Type B pancreatic cell (in vitro differentiated cells): Measurements from ENCODE around the gene FBXO31. TPM values are rescaled to one million over a fixed set of nuclear protein-coding genes. Genes with fewer than 3 reads are reported as not detected.

Experiments
- DNase-seq: peaks from one replicate; pipeline ENCODE4 v3.0.0; 2021; ENCODE audit warnings: mixed read lengths; ENCODE audit not compliant: unreplicated experiment; ENCODE audit errors: extremely low spot score
- H3K27ac Mint-ChIP-seq: 2 replicates; pipeline ENCODE4 v1.8.0; 2021; ENCODE audit warnings: mild to moderate bottlenecking, mixed read lengths
- H3K27me3 Mint-ChIP-seq: 2 replicates; pipeline ENCODE4 v1.8.0; 2021; ENCODE audit warnings: mixed read lengths
- H3K36me3 Mint-ChIP-seq: 2 replicates; pipeline ENCODE4 v1.8.0; 2021; ENCODE audit warnings: mixed read lengths
- H3K4me1 Mint-ChIP-seq: one replicate; pipeline ENCODE4 v1.8.0; 2021; ENCODE audit warnings: mixed read lengths; ENCODE audit not compliant: unreplicated experiment
- H3K4me3 Mint-ChIP-seq: 2 replicates; pipeline ENCODE4 v1.8.0; 2021; ENCODE audit warnings: mild to moderate bottlenecking, mixed read lengths
- H3K9me3 Mint-ChIP-seq: 2 replicates; pipeline ENCODE4 v1.8.0; 2021; ENCODE audit warnings: mixed read lengths
- total RNA-seq: library from RNA; stranded (reverse); gene quantifications from 2 replicates; pipeline ENCODE4 v1.2.1, GENCODE V29; 2021; ENCODE audit warnings: low replicate concordance
- TF ChIP-seq, protein P1 (sequence below): fragments of 200-600 bp; sonication (generic); conservative IDR thresholded peaks from 2 replicates; pipeline ENCODE4 v1.5.0; 2021; ENCODE audit warnings: antibody characterized with exemption, mild to moderate bottlenecking

Gene FBXO31
- total RNA-seq, 1 donor from 2014 or later = 35.1 TPM

DNA sequence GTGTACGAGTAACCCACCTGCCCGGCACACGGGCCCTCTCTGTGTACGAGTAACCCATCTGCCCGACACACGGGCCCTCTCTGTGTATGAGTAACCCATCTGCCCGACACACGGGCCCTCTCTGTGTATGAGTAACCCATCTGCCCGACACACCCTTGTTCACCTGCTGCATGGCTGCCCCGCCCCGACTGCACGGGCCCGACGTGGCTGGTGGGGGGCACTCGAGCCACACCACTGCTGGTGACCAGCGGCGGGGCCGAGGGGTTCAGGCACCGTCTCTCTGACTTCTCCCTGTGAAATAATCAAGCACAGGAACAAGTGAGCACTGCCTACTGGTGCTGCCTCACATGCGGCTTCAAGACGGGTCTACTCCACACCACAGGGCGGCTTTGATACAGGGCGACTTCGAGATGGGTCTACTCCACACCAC, 30.7 kb upstream of the FBXO31 start:
- TF ChIP-seq, protein P1, sequence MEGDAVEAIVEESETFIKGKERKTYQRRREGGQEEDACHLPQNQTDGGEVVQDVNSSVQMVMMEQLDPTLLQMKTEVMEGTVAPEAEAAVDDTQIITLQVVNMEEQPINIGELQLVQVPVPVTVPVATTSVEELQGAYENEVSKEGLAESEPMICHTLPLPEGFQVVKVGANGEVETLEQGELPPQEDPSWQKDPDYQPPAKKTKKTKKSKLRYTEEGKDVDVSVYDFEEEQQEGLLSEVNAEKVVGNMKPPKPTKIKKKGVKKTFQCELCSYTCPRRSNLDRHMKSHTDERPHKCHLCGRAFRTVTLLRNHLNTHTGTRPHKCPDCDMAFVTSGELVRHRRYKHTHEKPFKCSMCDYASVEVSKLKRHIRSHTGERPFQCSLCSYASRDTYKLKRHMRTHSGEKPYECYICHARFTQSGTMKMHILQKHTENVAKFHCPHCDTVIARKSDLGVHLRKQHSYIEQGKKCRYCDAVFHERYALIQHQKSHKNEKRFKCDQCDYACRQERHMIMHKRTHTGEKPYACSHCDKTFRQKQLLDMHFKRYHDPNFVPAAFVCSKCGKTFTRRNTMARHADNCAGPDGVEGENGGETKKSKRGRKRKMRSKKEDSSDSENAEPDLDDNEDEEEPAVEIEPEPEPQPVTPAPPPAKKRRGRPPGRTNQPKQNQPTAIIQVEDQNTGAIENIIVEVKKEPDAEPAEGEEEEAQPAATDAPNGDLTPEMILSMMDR = no peak
- Mint-ChIP-seq H3K4me1 (no peaks in the 10 kb centered on the region), H3K36me3 (peaks cover 8% of the 10 kb centered on the region), H3K27ac (no peak overlapping the region), H3K4me3 (no peak overlapping the region), H3K27me3 (no peaks in the 10 kb centered on the region), H3K9me3 (no peaks in the 10 kb centered on the region)
- DNase-seq = no peak

DNA sequence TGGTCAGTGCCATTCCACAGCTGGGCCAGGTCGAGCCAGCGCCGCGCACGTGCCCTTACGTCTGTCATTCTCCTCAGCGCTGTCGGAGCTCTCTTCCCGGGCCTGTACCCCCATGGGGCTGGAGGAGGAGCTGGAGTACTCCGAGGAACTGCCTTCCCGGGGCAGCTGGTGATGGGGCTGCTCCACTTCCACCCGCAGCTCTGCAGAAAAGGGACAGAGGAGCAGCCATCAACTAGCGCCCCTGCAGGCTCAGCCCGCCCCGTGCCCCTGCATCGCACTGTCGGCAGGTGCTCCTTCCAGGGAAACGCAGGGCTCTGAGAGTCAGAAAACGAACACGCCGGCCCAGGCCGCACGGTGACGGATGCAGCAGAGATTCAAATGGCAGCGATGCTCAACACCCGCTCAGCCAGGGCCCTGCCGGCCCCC, 29.4 kb upstream of the FBXO31 start:
- Mint-ChIP-seq H3K36me3 (peaks cover 8% of the 10 kb centered on the region), H3K4me3 (no peak overlapping the region), H3K9me3 (no peaks in the 10 kb centered on the region), H3K27ac (no peak overlapping the region), H3K4me1 (no peaks in the 10 kb centered on the region), H3K27me3 (no peaks in the 10 kb centered on the region)
- TF ChIP-seq, protein P1 = no peak
- DNase-seq = no peak

DNA sequence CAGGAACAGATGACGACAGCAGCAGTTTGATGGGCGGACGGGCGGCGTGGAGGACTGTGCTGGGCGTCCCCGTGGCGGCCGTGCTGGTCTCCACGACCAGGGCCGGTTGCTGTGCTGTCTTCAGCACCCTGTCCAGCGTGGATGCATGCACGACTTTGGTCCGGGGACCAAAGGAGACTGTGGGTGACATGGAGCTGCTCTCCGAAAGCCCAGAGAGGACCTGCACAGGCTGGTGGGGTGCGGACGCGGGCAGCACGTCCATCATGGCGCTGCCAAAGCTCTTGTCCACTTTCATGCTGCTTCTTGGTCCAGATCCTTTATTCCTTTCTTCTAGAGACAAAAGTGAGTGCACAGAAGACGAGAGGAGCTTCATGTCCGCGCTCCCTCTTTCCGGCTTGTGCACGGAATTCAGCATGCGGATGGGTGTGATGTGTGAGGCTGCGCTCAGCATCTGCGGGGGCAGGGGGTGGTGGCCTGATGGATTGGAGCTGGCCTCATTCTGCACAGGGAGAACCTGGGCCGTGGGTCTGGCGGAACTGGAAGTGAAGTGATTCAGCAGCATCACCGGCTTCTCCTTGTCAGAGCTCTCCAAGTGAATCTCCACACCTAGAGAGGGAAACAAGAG, 28.9 kb upstream of the FBXO31 start:
- peaks cover 9% of the 10 kb centered on the region for H3K36me3 Mint-ChIP-seq
- no peak overlapping the region for H3K27ac Mint-ChIP-seq
- no peaks in the 10 kb centered on the region for H3K27me3 Mint-ChIP-seq
- TF ChIP-seq, protein P1 = no peak
- H3K4me3 Mint-ChIP-seq = no peak overlapping the region
- H3K9me3 Mint-ChIP-seq = no peaks in the 10 kb centered on the region
- no peaks in the 10 kb centered on the region for H3K4me1 Mint-ChIP-seq
- no peak for DNase-seq

DNA sequence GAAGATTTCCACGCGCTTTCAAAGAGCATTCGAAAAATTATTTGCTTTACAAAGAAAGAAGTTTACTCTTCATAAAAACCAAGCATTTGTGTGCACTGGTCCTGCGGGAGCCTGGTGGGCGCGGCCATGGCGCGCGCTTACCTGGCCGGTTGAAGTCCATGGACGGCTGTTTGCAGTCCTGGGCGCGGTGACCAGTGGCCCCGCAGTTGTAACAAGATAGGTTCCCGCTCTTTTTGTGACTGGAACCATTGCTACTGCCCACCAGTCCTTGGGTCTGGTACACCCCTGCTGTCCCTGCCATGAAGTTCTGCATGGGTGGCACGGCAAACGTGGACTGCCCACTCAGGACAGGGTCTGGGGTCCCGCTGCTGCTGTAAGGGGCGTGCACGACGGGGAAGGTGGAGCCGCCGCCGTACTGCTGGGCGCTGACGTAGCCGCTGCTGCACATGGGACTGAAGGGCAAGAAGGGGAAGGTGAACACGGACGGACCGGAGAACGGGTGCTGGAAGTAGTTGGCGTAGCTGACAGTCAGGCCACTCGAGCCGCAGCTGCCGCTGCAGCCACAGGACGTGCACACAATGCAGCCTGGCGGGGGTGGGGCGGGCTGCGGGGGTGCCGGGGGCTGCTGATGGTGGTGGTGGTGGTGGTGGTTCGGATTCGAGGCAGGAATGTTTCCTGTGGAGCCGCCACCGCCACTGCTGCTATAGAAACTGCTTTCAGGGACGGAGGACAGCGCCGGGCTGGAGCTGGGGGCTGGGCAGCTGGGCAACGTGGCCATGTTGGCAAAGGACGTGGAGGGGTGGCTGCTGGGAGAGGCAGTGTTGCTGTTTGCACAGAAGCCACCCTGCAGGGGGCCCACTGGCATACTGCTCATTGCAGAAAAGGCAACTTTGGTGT, 28.0 kb upstream of the FBXO31 start:
- Mint-ChIP-seq H3K9me3 (no peaks in the 10 kb centered on the region), H3K36me3 (peaks cover 15% of the 10 kb centered on the region), H3K27ac (no peak overlapping the region), H3K4me1 (no peaks in the 10 kb centered on the region), H3K4me3 (no peak overlapping the region), H3K27me3 (no peaks in the 10 kb centered on the region)
- TF ChIP-seq, protein P1 = no peak
- DNase-seq = no peak

DNA sequence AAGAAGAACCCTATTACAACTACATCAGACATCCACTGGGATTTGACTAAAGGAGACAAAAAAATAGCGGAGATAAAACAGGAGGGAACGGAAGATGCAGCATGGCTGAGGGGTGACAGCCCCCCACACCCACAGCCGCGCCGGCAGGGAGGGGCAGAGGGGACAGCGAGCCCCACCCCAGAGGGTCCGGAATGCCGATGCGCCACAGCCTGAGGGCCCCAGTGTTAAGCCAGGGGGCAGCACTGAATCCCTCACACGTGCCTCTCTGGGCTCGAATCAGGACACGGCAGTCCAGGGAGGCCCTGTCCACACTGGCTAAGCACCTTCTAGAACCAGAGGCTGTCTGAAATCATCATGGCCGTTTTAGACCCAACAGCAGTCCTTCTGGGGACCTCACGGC, 27.4 kb upstream of the FBXO31 start:
- H3K36me3 Mint-ChIP-seq = peaks cover 15% of the 10 kb centered on the region
- no peaks in the 10 kb centered on the region for H3K9me3 Mint-ChIP-seq
- H3K4me3 Mint-ChIP-seq = no peak overlapping the region
- TF ChIP-seq, protein P1 = no peak
- H3K27ac Mint-ChIP-seq = no peak overlapping the region
- H3K27me3 Mint-ChIP-seq = no peaks in the 10 kb centered on the region
- no peak for DNase-seq
- no peaks in the 10 kb centered on the region for H3K4me1 Mint-ChIP-seq
